Ectodermal cell (in vitro differentiated cells): Measurements from ENCODE around the gene PRIMPOL.
"Not testable (repeated sequence)": the region's sequence is repeated elsewhere in the genome, so short reads cannot be mapped to it uniquely, and the experiment has no call there.

ENCODE experiments used
- H3K27ac ChIP-seq: 2 replicates; pipeline ENCODE4 v1.7.0; 2013; ENCODE audit warnings: mild to moderate bottlenecking, low read depth, low read length; ENCODE audit not compliant: insufficient read depth, poor library complexity, severe bottlenecking
- H3K27me3 ChIP-seq: 2 replicates; pipeline ENCODE4 v1.7.0; 2013; ENCODE audit warnings: mild to moderate bottlenecking, low read length; ENCODE audit not compliant: insufficient read depth, control insufficient read depth, poor library complexity, severe bottlenecking
- H3K36me3 ChIP-seq: one replicate; pipeline ENCODE4 v1.7.0; 2013; ENCODE audit warnings: low read length; ENCODE audit not compliant: control insufficient read depth, insufficient read depth
- H3K4me1 ChIP-seq: one replicate; pipeline ENCODE4 v1.7.0; 2013; ENCODE audit warnings: low read length; ENCODE audit not compliant: control insufficient read depth, insufficient read depth
- H3K4me3 ChIP-seq: 2 replicates; pipeline ENCODE4 v1.7.0; 2013; ENCODE audit warnings: low read depth, low read length, control low read depth; ENCODE audit not compliant: insufficient read depth
- H3K9me3 ChIP-seq: 2 replicates; pipeline ENCODE4 v1.7.0; 2013; ENCODE audit warnings: mild to moderate bottlenecking, low read length, moderate library complexity; ENCODE audit not compliant: control insufficient read depth
- WGBS, 2 experiments: methylation state at CpG; one replicate each; pipeline ENCODE4 v1.1.7; 2013; ENCODE audit warnings: missing lambda C conversion rate in 2 of 2; 5-methylcytosine and 5-hydroxymethylcytosine counted together

PRIMPOL gene

DNA sequence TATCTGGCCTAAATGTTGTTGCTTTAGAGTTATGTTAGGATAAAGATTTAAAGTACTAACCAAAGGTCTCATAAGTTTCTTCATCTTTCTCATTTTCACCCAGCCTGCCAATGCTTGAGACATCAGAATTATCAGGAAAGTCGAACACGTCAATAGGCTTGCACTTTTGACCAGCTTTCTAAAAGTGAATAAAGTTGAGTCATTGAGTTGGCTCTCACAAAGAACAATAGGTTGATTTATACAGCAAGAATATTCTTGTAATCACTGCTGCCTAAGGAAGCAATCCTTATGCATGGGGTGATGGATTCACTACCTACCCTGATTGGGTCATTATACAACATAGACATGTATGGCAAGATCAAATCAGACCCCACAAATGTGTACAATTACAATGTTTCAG lies 79.3 kb downstream of the PRIMPOL start:
- Histone ChIP-seq H3K27ac (no peak overlapping the region), H3K36me3 (peaks cover 32% of the 10 kb centered on the region)
- WGBS, 2 experiments = 93 to 98% methylated on average over 2 of the region's 2 CpGs

DNA sequence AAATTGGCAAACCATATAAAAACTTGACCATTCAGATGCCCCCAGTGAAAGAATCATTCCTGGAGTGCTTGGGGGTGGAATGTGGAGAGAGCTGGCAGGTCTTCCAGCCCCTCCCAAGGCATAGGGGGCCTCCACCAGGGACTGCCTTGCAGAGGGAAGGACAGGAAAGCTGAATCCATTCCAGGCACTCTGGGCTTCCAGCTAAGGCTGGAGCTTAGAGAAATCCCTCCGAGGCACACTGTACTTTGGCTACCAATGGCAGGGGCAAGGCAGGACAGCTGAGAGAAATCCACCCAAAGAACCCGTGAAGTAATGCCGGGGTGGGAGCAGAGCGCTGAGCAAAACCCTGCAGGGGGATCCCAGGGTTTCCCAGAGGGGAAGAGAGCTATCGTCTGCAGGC lies 80.4 kb downstream of the PRIMPOL start:
- WGBS, 2 experiments = 72 to 74% methylated on average over 5 of the region's 5 CpGs
- H3K36me3 ChIP-seq = peaks cover 32% of the 10 kb centered on the region
- H3K4me3 ChIP-seq = no peak overlapping the region
- peaks cover 8% of the 10 kb centered on the region for H3K4me1 ChIP-seq
- H3K9me3 ChIP-seq = no peaks in the 10 kb centered on the region
- H3K27me3 ChIP-seq = no peaks in the 10 kb centered on the region
- H3K27ac ChIP-seq = no peak overlapping the region

More for the DNA sequence above, 79.3 kb downstream of the PRIMPOL start:
- Histone ChIP-seq H3K4me1 (peaks cover 8% of the 10 kb centered on the region), H3K4me3 (no peak overlapping the region), H3K9me3 (no peaks in the 10 kb centered on the region), H3K27me3 (no peaks in the 10 kb centered on the region)

- H3K4me3 ChIP-seq = no peak overlapping the region
- peaks cover 8% of the 10 kb centered on the region for H3K4me1 ChIP-seq
- WGBS, 2 experiments = 28 to 48% methylated on average over 5 to 6 of the region's 6 CpGs
- no peaks in the 10 kb centered on the region for H3K27me3 ChIP-seq
- H3K9me3 ChIP-seq = no peaks in the 10 kb centered on the region
- no peak overlapping the region for H3K27ac ChIP-seq
- H3K36me3 ChIP-seq = peaks cover 30% of the 10 kb centered on the region
Measured at GRCh38 chr4:184731056-184731455, 81.5 kb downstream of the PRIMPOL start.

DNA sequence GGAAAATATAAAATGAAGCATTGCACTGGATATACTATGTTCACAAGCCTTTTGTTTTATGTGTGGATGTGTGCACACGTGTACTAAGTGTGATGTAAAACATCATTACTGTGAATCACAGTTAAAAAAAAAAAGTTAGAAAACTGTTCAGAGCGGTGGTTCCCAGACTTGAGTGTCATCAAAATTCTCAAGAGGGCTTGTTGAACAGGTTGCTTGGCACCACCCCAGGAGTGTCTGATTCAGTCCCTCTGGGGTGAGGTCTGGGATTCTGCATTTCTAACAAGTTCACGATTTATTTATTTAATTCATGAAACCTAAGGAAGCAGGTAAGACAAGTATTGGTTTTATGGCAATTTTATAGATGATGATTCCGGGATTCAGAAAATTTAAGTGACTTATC lies 82.6 kb downstream of the PRIMPOL start:
- H3K4me1 ChIP-seq = peaks cover 8% of the 10 kb centered on the region
- whole genome bisulfite sequencing, 2 experiments = 72 to 84% methylated on average over 2 to 4 of the region's 4 CpGs
- H3K27ac ChIP-seq = no peak overlapping the region
- H3K36me3 ChIP-seq = peaks cover 22% of the 10 kb centered on the region
- H3K27me3 ChIP-seq = no peaks in the 10 kb centered on the region
- peak overlapping the region; percentile 87 for H3K4me3 ChIP-seq
- no peaks in the 10 kb centered on the region for H3K9me3 ChIP-seq

- Histone ChIP-seq H3K9me3 (no peaks in the 10 kb centered on the region), H3K36me3 (peaks cover 8% of the 10 kb centered on the region), H3K4me3 (peak within 1 kb of the TSS; percentile 87), H3K27me3 (no peaks in the 10 kb centered on the region), H3K4me1 (peaks cover 8% of the 10 kb centered on the region), H3K27ac (peak within 1 kb of the TSS; percentile 62)
- WGBS, 2 experiments = 0% methylated on average over 69 of the region's 69 CpGs
Measured at GRCh38 chr4:184733654-184734524, 84.4 kb downstream of the PRIMPOL start, which contains the start of gene CENPU. CENPU (minus strand) TSS chr4:184734096; CDS start chr4:184734062, 34 bp downstream.

GRCh38 chr4:184734758-184735157 lies 85.2 kb downstream of the PRIMPOL start:
- no peak overlapping the region for H3K27ac ChIP-seq
- peaks cover 2% of the 10 kb centered on the region for H3K36me3 ChIP-seq
- 47 to 85% methylated on average over 1 to 5 of the region's 6 CpGs for WGBS, 2 experiments
- no peaks in the 10 kb centered on the region for H3K9me3 ChIP-seq
- peak overlapping the region; percentile 27 for H3K4me3 ChIP-seq
- H3K27me3 ChIP-seq = no peaks in the 10 kb centered on the region
- peaks cover 8% of the 10 kb centered on the region for H3K4me1 ChIP-seq

GRCh38 chr4:184739575-184739974 lies 90.0 kb downstream of the PRIMPOL start:
- H3K27me3 ChIP-seq, H3K4me1 ChIP-seq, H3K36me3 ChIP-seq, H3K4me3 ChIP-seq, H3K27ac ChIP-seq, H3K9me3 ChIP-seq: not testable (repeated sequence)
- WGBS, 2 experiments = 80 to 86% methylated on average over 1 of the region's 1 CpG

DNA sequence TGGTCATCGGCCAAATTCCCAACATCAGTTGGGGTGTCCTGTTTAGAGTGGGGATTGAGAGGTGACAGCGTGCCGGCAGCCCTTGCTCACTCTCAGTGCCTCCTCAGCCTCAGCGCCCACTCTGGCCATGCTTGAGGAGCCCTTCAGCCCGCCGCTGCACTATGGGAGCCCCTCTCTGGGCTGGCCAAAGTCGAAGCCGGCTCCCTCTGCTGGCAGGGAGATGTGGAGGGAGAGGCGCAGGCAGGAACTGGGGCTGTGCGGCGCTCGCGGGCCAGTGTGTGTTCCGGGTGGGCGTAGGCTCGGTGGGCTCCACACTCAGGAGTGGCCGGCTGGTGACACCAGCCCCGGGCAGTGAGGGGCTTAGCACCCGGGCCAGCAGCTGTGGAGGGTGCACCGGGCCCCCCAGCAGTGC lies 91.4 kb downstream of the PRIMPOL start:
- Histone ChIP-seq H3K27ac (no peak overlapping the region), H3K9me3 (peaks cover 3% of the 10 kb centered on the region), H3K27me3 (peaks cover under 1% of the 10 kb centered on the region), H3K36me3 (no peaks in the 10 kb centered on the region), H3K4me1 (no peaks in the 10 kb centered on the region), H3K4me3 (no peak overlapping the region)
- 96 to 98% methylated on average over 20 of the region's 20 CpGs for WGBS, 2 experiments

- 85 to 86% methylated on average over 1 of the region's 1 CpG for WGBS, 2 experiments
- not testable (repeated sequence) for H3K9me3 ChIP-seq, H3K4me1 ChIP-seq, H3K27ac ChIP-seq, H3K4me3 ChIP-seq, H3K27me3 ChIP-seq, H3K36me3 ChIP-seq
Measured at GRCh38 chr4:184741651-184742050, 92.1 kb downstream of the PRIMPOL start.

- H3K36me3 ChIP-seq = no peaks in the 10 kb centered on the region
- H3K27me3 ChIP-seq = peaks cover 3% of the 10 kb centered on the region
- peaks cover 13% of the 10 kb centered on the region for H3K4me1 ChIP-seq
- H3K4me3 ChIP-seq = no peak overlapping the region
- peaks cover 3% of the 10 kb centered on the region for H3K9me3 ChIP-seq
- H3K27ac ChIP-seq = no peak overlapping the region
- WGBS, 2 experiments = 95 to 98% methylated on average over 4 of the region's 4 CpGs
Measured at GRCh38 chr4:184743650-184744049, 94.1 kb downstream of the PRIMPOL start.
